AG04449 (cell line): Measurements from ENCODE around the gene CEP170.

Source experiments
- CTCF ChIA-PET: fragments of 350-600 bp; formaldehyde crosslinking; extraction: SDS; loops from one replicate; lab custom pipeline; 2021; ENCODE audit warnings: antibody characterized with exemption; lab: Yijun Ruan, JAX
- POLR2A ChIA-PET: fragments of 400-600, 350-600 bp; formaldehyde crosslinking; extraction: SDS; loops from one replicate; lab custom pipeline; 2020; ENCODE audit warnings: antibody characterized with exemption, inconsistent platforms; lab: Yijun Ruan, JAX
- DNase-seq: peaks from one replicate; pipeline ENCODE4 v3.0.0-alpha.2; 2010; ENCODE audit warnings: low read depth, low spot score
- H3K4me3 ChIP-seq: 2 replicates; pipeline ENCODE4 v1.5.1; 2011; ENCODE audit warnings: low read depth, mild to moderate bottlenecking, control low read depth, low read length
- CTCF ChIP-seq: IDR thresholded peaks from one replicate; pipeline ENCODE4 v1.5.1; 2011; ENCODE audit warnings: mild to moderate bottlenecking, moderate library complexity, low read length, control low read depth, inconsistent platforms; ENCODE audit not compliant: insufficient read depth; ENCODE audit errors: missing control alignments

CEP170 gene

DNA sequence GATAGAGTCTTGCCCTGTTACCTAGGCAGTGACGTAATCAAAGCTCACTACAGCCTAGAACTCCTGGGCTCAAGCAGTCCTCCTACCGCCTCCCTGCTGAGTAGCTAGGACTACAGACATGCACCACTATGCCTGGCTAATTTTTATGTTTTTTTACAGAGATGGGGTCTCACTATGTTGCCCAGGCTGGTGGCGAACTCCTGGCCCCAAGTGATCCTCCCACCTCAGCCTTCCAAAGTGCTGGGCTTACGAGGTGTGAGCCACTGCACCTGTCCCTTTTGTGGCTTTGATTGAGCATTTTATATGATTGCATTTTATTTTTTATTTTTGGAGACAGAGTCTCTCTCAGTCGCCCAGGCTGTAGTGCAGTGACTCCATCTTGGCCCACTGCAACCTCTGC, 26.6 kb upstream of the CEP170 start:
- no peak for TF ChIP-seq CTCF
- ChIA-PET POLR2A (no interaction called here), CTCF (no interaction called here)
- DNase-seq = no peak
- no peak overlapping the region for H3K4me3 ChIP-seq

- ChIA-PET POLR2A (no interaction called here), CTCF (no interaction called here)
- DNase-seq = no peak
- TF ChIP-seq CTCF = no peak
- no peak overlapping the region for H3K4me3 ChIP-seq
Observed at GRCh38 chr1:243280571-243281129, 25.6 kb upstream of the CEP170 start.

DNA sequence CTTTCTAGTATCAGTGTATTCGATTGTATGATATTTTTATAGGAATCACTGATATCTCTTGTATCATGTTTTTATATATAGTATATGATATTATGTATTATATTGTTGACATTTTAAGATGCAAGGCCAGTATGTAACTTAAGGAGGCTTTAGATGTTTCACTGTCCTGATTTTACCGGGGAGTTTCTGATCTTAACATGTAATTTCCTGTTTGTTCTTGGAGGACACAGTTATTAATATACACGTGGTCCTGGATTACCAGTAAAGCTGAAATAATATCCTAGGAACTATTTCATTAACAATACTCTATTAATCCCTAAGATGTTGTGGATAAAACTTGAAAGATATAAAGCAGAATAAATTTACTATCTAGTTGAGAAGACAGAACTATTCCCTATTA, 20.2 kb upstream of the CEP170 start:
- no peak for DNase-seq
- ChIA-PET CTCF (no interaction called here), POLR2A (interaction anchor here (0.6 kb wide), 1 partner anchor 11 kb away, joined by 7 read pairs; no protein-coding TSS in a partner anchor)
- TF ChIP-seq CTCF = no peak
- no peak overlapping the region for H3K4me3 ChIP-seq

GRCh38 chr1:243273945-243274344, 18.9 kb upstream of the CEP170 start:
- POLR2A ChIA-PET = no interaction called here
- no peak for DNase-seq

DNA sequence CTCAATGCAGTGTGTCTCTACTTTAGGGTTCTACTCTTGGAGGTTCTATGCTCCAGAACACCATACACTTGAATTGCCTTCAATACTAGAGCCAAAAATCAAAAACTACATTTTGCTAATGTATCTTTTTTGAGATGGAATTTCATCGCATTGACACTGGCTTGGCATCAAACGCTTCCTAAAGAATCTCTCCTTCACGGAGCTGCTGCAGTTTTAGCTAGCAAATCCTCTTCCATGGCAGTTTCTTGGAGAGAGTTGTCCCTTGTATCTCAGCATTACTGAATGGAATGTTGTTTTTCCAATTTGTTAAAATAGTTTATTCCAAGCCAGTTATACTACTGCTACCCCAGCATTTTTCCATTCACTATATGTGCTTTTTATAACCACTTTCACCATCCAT, 18.4 kb upstream of the CEP170 start:
- H3K4me3 ChIP-seq = no peak overlapping the region
- TF ChIP-seq CTCF = no peak
- POLR2A ChIA-PET = interaction anchor here (0.8 to 1.6 kb wide), 2 partner anchors 19 to 39 kb away, joined by 3 to 8 read pairs; partner anchors contain the start of genes CEP170 and SDCCAG8
- CTCF ChIA-PET = interaction anchor here (1.2 to 1.3 kb wide), 2 partner anchors 12 to 20 kb away, joined by 3 read pairs; no protein-coding TSS in a partner anchor
- no peak for DNase-seq

More at GRCh38 chr1:243273945-243274344, 18.9 kb upstream of the CEP170 start:
- TF ChIP-seq CTCF = no peak
- CTCF ChIA-PET = no interaction called here
- no peak overlapping the region for H3K4me3 ChIP-seq

GRCh38 chr1:243272401-243272800, 17.3 kb upstream of the CEP170 start:
- no peak for DNase-seq
- no peak for TF ChIP-seq CTCF
- POLR2A ChIA-PET = interaction anchor here (0.8 to 1.6 kb wide), 2 partner anchors 15 to 17 kb away, joined by 4 to 8 read pairs; partner anchors contain the start of genes CEP170 and SDCCAG8
- H3K4me3 ChIP-seq = no peak overlapping the region
- CTCF ChIA-PET = interaction anchor here (0.8 to 1.3 kb wide), 3 partner anchors 13 to 38 kb away, joined by 3 read pairs; no protein-coding TSS in a partner anchor
